Measurements from ENCODE around the gene TXNDC16. TPM values are rescaled to one million over a fixed set of nuclear protein-coding genes. Genes with fewer than 3 reads are reported as not detected.

TXNDC16 gene
- total and polyA plus RNA-seq, 9 of the 15 experiments (the other 6 are each of a cell fraction or from before 2014, with no cell fraction given) = 1.8 to 6.2 (median 4.9) TPM

DNA sequence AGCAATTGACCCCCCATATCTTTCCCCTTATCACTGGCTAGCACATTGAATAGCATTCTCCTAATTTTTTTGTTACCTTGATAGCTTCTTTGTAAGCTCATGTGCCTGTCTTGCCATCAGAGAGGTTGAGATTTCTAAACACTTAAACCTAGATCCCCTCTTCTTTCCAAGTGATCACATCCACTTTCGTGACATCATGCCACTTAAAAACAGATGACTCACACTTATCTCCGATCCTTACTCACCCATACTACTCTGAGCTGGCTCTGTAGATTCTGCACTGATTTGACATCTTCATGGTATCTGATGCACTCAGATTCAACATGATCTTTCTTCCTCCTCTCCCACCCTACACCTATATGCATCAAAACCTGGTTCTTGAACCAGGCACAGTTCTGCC is 10.8 kb upstream of the TXNDC16 start:
- H3K79me2 ChIP-seq (ENCODE audit: control insufficient read depth, insufficient read depth, low read length) = no peaks in the 10 kb centered on the region
- CTCF ChIA-PET (ENCODE audit: low intra/inter-chr PET ratio) = no interaction called here
- H3K36me3 ChIP-seq (ENCODE audit: control insufficient read depth, insufficient read depth, low read length) = no peaks in the 10 kb centered on the region
- in situ Hi-C loops (cut with MboI) (no loop called here), intact Hi-C loops (cut with micrococcal nuclease) (no loop called here)
- no peak overlapping the region for H2AFZ ChIP-seq (ENCODE audit: low read depth, low read length)
- DNase-seq (ENCODE audit: extremely low read depth in 1 of 4, low spot score in 3 of 4) (no peak), FAIRE-seq (no peak), ATAC-seq (no peak)
- no peaks in the 10 kb centered on the region for H3K4me1 ChIP-seq (replicated peaks in 1 of 2; ENCODE audit: control insufficient read depth in 2 of 2, insufficient read depth in 2 of 2, low read length in 2 of 2)
- no peak overlapping the region for H3K4me2 ChIP-seq (ENCODE audit: insufficient read depth, low read length)
- WGBS (ENCODE audit: insufficient coverage, low coverage, missing lambda C conversion rate) = 6% methylated on average over 2 of the region's 2 CpGs
- H3K9ac ChIP-seq (ENCODE audit: insufficient read depth in 1 of 2, low read depth in 2 of 2, low read length in 2 of 2) = no peak overlapping the region
- BruUV-seq (replicated peaks) = no TSS peak
- H3K27ac ChIP-seq (ENCODE audit: extremely low read depth, low read depth, low read length) = no peak overlapping the region
- H3K9me1 ChIP-seq (ENCODE audit: control insufficient read depth, insufficient read depth, low read length) = no peaks in the 10 kb centered on the region
- H3K9me3 ChIP-seq (replicated peaks; ENCODE audit: control insufficient read depth, insufficient read depth, low read depth, low read length) = no peaks in the 10 kb centered on the region
- H4K20me1 ChIP-seq (replicated peaks; ENCODE audit: control insufficient read depth, insufficient read depth, low read length) = no peaks in the 10 kb centered on the region
- POLR2A ChIA-PET = interaction anchor here (1.7 kb wide), 1 partner anchor 11 kb away, joined by 5 read pairs; the partner anchor contains the start of genes GPR137C and TXNDC16
- no peak overlapping the region for H3K4me3 ChIP-seq
- peaks cover 0 to 5% of the 10 kb centered on the region in 2 experiments; a peak in 2 of 5 replicates for H3K27me3 ChIP-seq (ENCODE audit: control insufficient read depth in 2 of 2, insufficient read depth in 2 of 2, low read length in 2 of 2)
- TF ChIP-seq ESRRA (IDR thresholded peaks at IDR 0.05; ENCODE audit: borderline replicate concordance, low read depth) = no peak
- TF ChIP-seq PHB (CRISPR knock-in tag; IDR thresholded peaks at IDR 0.05) = no peak
- TF ChIP-seq TRIM24 (IDR thresholded peaks at IDR 0.05) = 0 out of 4 replicates have a peak, but pooled peaks of 1 of the 2 experiments have one; percentile 16
- TF ChIP-seq RBFOX2 (IDR thresholded peaks at IDR 0.05; ENCODE audit: low read depth, low read length) = no peak
- 0 out of 2 replicates have a peak, but pooled peaks have one; percentile 31 for TF ChIP-seq HDAC2 (IDR thresholded peaks at IDR 0.05)
- TF ChIP-seq JUND (IDR thresholded peaks at IDR 0.05; ENCODE audit: borderline replicate concordance, low read depth, low read length) = peak; percentile 83
- TF ChIP-seq JUND (tag; IDR thresholded peaks at IDR 0.05; ENCODE audit: borderline replicate concordance, low read depth, low read length) = peak; percentile 77
- peak; percentile 46; the same call in 1 of the 2 replicates for TF ChIP-seq SMARCE1 (IDR thresholded peaks at IDR 0.05)
- peak; percentile 31; the same call in 1 of the 2 replicates for TF ChIP-seq ATF7 (IDR thresholded peaks at IDR 0.05)
- peak in 1 of 2 experiments; percentile 77; a peak in 1 of 4 replicates for TF ChIP-seq RCOR1 (IDR thresholded peaks at IDR 0.05; ENCODE audit: borderline replicate concordance in 1 of 2, low read depth in 2 of 2, low read length in 2 of 2)
- TF ChIP-seq, protein P1, sequence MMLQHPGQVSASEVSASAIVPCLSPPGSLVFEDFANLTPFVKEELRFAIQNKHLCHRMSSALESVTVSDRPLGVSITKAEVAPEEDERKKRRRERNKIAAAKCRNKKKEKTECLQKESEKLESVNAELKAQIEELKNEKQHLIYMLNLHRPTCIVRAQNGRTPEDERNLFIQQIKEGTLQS (IDR thresholded peaks at IDR 0.05) = peak; percentile 89
- TF ChIP-seq, protein P1 (CRISPR knock-in tag; conservative IDR thresholded peaks at IDR 0.05) = no peak
- TF ChIP-seq PYGO2 (tag; IDR thresholded peaks at IDR 0.05) = no peak
- TF ChIP-seq XRCC5 (IDR thresholded peaks at IDR 0.05; ENCODE audit: low read depth, low read length) = no peak
- peak; percentile 16; the same call in 1 of the 2 replicates for TF ChIP-seq CREM (IDR thresholded peaks at IDR 0.05; ENCODE audit: low read depth)
- TF ChIP-seq JUN (IDR thresholded peaks at IDR 0.05; ENCODE audit: borderline replicate concordance, low read depth, low read length) = peak; percentile 78
- TF ChIP-seq JUN (CRISPR knock-in tag; IDR thresholded peaks at IDR 0.05; ENCODE audit: borderline replicate concordance) = no peak
- TF ChIP-seq, protein P2, sequence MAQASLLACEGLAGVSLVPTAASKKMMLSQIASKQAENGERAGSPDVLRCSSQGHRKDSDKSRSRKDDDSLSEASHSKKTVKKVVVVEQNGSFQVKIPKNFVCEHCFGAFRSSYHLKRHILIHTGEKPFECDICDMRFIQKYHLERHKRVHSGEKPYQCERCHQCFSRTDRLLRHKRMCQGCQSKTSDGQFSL (CRISPR knock-in tag; IDR thresholded peaks at IDR 0.05) = no peak
- TF ChIP-seq, protein P2 (tag; IDR thresholded peaks at IDR 0.05) = no peak
- peak; percentile 54; the same call in 1 of the 2 replicates for TF ChIP-seq CTBP1 (IDR thresholded peaks at IDR 0.05; ENCODE audit: borderline replicate concordance)
- TF ChIP-seq, protein P3, sequence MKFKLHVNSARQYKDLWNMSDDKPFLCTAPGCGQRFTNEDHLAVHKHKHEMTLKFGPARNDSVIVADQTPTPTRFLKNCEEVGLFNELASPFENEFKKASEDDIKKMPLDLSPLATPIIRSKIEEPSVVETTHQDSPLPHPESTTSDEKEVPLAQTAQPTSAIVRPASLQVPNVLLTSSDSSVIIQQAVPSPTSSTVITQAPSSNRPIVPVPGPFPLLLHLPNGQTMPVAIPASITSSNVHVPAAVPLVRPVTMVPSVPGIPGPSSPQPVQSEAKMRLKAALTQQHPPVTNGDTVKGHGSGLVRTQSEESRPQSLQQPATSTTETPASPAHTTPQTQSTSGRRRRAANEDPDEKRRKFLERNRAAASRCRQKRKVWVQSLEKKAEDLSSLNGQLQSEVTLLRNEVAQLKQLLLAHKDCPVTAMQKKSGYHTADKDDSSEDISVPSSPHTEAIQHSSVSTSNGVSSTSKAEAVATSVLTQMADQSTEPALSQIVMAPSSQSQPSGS (CRISPR knock-in tag; IDR thresholded peaks at IDR 0.05) = no peak
- TF ChIP-seq SMARCA4 (IDR thresholded peaks at IDR 0.05) = 0 out of 2 replicates have a peak, but pooled peaks have one; percentile 54
- peak; percentile 66 for TF ChIP-seq CBFA2T3 (IDR thresholded peaks at IDR 0.05)
- TF ChIP-seq TGIF2 (CRISPR knock-in tag; IDR thresholded peaks at IDR 0.05) = no peak

Data from K562 (cell line).